GM19324 (cell line): ENCODE measurements around the gene OR13C9.
"Not testable (repeated sequence)": the region's sequence is repeated elsewhere in the genome, so short reads cannot be mapped to it uniquely, and the experiment has no call there.

Experiments
- ATAC-seq: cut with Tn5 transposase; IDR thresholded peaks from one replicate; pipeline ENCODE4 v1.9.1; 2021; ENCODE audit warnings: mild to moderate bottlenecking, moderate library complexity; ENCODE audit not compliant: unreplicated experiment, low FRiP score

Gene OR13C9

GRCh38 chr9:104618104-104618503, at the start of gene OR13C9:
TSS of gene OR13C9 (minus strand) at chr9:104618204. CDS start at chr9:104618204, 0 bp downstream.
- no peak for ATAC-seq

- peak; percentile 44 for ATAC-seq
Measured at GRCh38 chr9:104658496-104659195, 40.6 kb upstream of the OR13C9 start.

- no peak for ATAC-seq
Measured at GRCh38 chr9:104635456-104635855, 17.5 kb upstream of the OR13C9 start.

GRCh38 chr9:104633976-104634520, 16.0 kb upstream of the OR13C9 start:
- ATAC-seq, result no peak

- ATAC-seq, result not testable (repeated sequence)
Measured at GRCh38 chr9:104625964-104626363, 8.0 kb upstream of the OR13C9 start.

GRCh38 chr9:104617418-104617817, 586 bp downstream of the OR13C9 start:
- ATAC-seq, result no peak

- no peak for ATAC-seq
Measured at GRCh38 chr9:104611213-104611612, 6.8 kb downstream of the OR13C9 start.

GRCh38 chr9:104608336-104608735, 9.7 kb downstream of the OR13C9 start:
- no peak for ATAC-seq

GRCh38 chr9:104606152-104606551, 11.9 kb downstream of the OR13C9 start:
- no peak for ATAC-seq

GRCh38 chr9:104605527-104605926, 12.5 kb downstream of the OR13C9 start, which contains the start of gene OR13C2:
TSS of gene OR13C2 (minus strand) at chr9:104605627. CDS start at chr9:104605627, 0 bp downstream.
- ATAC-seq, result not testable (repeated sequence)

GRCh38 chr9:104604801-104605200, 13.2 kb downstream of the OR13C9 start:
- ATAC-seq, result peak; percentile 51

GRCh38 chr9:104599313-104599712, 18.7 kb downstream of the OR13C9 start, which contains the start of gene OR13C5:
TSS of gene OR13C5 (minus strand) at chr9:104599413. CDS start at chr9:104599413, 0 bp downstream.
- ATAC-seq, result not testable (repeated sequence)

GRCh38 chr9:104598749-104599148, 19.3 kb downstream of the OR13C9 start:
- not testable (repeated sequence) for ATAC-seq

GRCh38 chr9:104589626-104590025, 28.4 kb downstream of the OR13C9 start:
- ATAC-seq, result no peak

- ATAC-seq, result no peak
Measured at GRCh38 chr9:104586496-104587180, 31.4 kb downstream of the OR13C9 start.

GRCh38 chr9:104580562-104580961, 37.4 kb downstream of the OR13C9 start:
- ATAC-seq, result no peak

GRCh38 chr9:104577263-104577662, 40.7 kb downstream of the OR13C9 start:
- no peak for ATAC-seq

GRCh38 chr9:104575456-104575855, 42.5 kb downstream of the OR13C9 start:
- no peak for ATAC-seq

GRCh38 chr9:104572612-104573011, 45.4 kb downstream of the OR13C9 start:
- no peak for ATAC-seq

GRCh38 chr9:104568868-104569267, 49.1 kb downstream of the OR13C9 start, which contains the start of gene OR13C8:
TSS of gene OR13C8 (plus strand) at chr9:104569168. CDS start at chr9:104569168, 0 bp downstream.
- ATAC-seq, result no peak
